SK-N-SH (cell line): ENCODE measurements around the gene SIGLEC9. TPM values are rescaled to one million over a fixed set of nuclear protein-coding genes. Genes with fewer than 3 reads are reported as not detected.

Experiments used
- CTCF ChIA-PET: fragments of 300-600, 350-600 bp; formaldehyde crosslinking; extraction: SDS; loops from one replicate; lab custom pipeline; 2021; lab: Yijun Ruan, JAX
- POLR2A ChIA-PET: fragments of 350-600 bp; sonication (Branson Sonifier 250); formaldehyde crosslinking; extraction: SDS; loops from one replicate; lab custom pipeline; 2020; ENCODE audit warnings: antibody characterized with exemption, inconsistent platforms; lab: Yijun Ruan, JAX
- DNase-seq: peaks from one replicate; pipeline ENCODE4 v3.0.0; 2012
- H2AFZ ChIP-seq: fragments of 200-600 bp; sonication (generic); 2 replicates; pipeline ENCODE4 v1.8.1; 2016; ENCODE audit warnings: antibody characterized with exemption, mild to moderate bottlenecking, low read depth
- H3F3A ChIP-seq: fragments of 200-600 bp; sonication (generic); replicated peaks from 2 replicates; pipeline ENCODE3; 2016; ENCODE audit warnings: antibody characterized with exemption, mild to moderate bottlenecking; ENCODE audit not compliant: insufficient read depth
- H3K27ac ChIP-seq, 2 experiments: fragments of 200-500 bp in 1 of 2; fragments of 200-600 bp in 1 of 2; sonication (Bioruptor generic) in 1 of 2; sonication (generic), shearing (Covaris generic) in 1 of 2; 2 replicates each; pipeline versions ENCODE4 v1.5.1 to v1.6.1; 2014 to 2016; ENCODE audit warnings: low read depth in 2 of 2, inconsistent platforms in 1 of 2, low read length in 1 of 2, mild to moderate bottlenecking in 1 of 2, mixed read lengths in 1 of 2
- H3K27me3 ChIP-seq: fragments of 200-600 bp; sonication (generic), shearing (Covaris generic); 2 replicates; pipeline ENCODE4 v1.6.1; 2016; ENCODE audit warnings: mixed run types; ENCODE audit not compliant: insufficient read depth
- H3K36me3 ChIP-seq, 2 experiments: fragments of 200-500 bp in 1 of 2; fragments of 200-600 bp in 1 of 2; sonication (Bioruptor generic) in 1 of 2; sonication (generic) in 1 of 2; replicated peaks in 1 of 2; 2 replicates each; pipeline versions ENCODE3 to v1.5.1; 2014 to 2016; ENCODE audit warnings: low read length in 1 of 2, mild to moderate bottlenecking in 1 of 2; ENCODE audit not compliant: insufficient read depth in 2 of 2, control insufficient read depth in 1 of 2
- H3K4me1 ChIP-seq, 2 experiments: fragments of 200-500 bp in 1 of 2; fragments of 200-600 bp in 1 of 2; sonication (Bioruptor generic) in 1 of 2; sonication (generic), shearing (Covaris generic) in 1 of 2; 2 replicates each; pipeline versions ENCODE4 v1.5.1 to v1.6.1; 2014 to 2016; ENCODE audit warnings: low read depth in 1 of 2, low read length in 1 of 2, mixed run types in 1 of 2; ENCODE audit not compliant: insufficient read depth in 2 of 2, control insufficient read depth in 1 of 2
- H3K4me2 ChIP-seq: fragments of 200-600 bp; sonication (generic), shearing (Covaris generic); 2 replicates; pipeline ENCODE4 v1.6.1; 2017; ENCODE audit warnings: mixed run types
- H3K4me3 ChIP-seq, 2 experiments: fragments of 200-500 bp in 1 of 2; fragments of 200-600 bp in 1 of 2; sonication (Bioruptor generic) in 1 of 2; sonication (generic), shearing (Covaris generic) in 1 of 2; 2 replicates each; pipeline versions ENCODE4 v1.5.1 to v1.8.1; 2014 to 2016; ENCODE audit warnings: low read depth in 2 of 2, inconsistent platforms in 1 of 2, low read length in 1 of 2, mild to moderate bottlenecking in 1 of 2, mixed read lengths in 1 of 2, moderate library complexity in 1 of 2
- H3K79me2 ChIP-seq: fragments of 200-600 bp; sonication (generic); 2 replicates; pipeline ENCODE4 v1.8.1; 2017; ENCODE audit warnings: mild to moderate bottlenecking; ENCODE audit not compliant: insufficient read depth
- H3K9ac ChIP-seq: fragments of 200-600 bp; sonication (generic); 2 replicates; pipeline ENCODE4 v1.6.1; 2017; ENCODE audit warnings: mixed run types
- H3K9me2 ChIP-seq: fragments of 200-600 bp; sonication (generic); 2 replicates; pipeline ENCODE4 v1.6.1; 2017; ENCODE audit warnings: mixed run types
- H3K9me3 ChIP-seq: fragments of 200-600 bp; sonication (generic); 2 replicates; pipeline ENCODE4 v1.6.1; 2017; ENCODE audit warnings: mixed run types, mild to moderate bottlenecking, moderate library complexity
- H4K20me1 ChIP-seq: fragments of 200-600 bp; sonication (generic); 2 replicates; pipeline ENCODE4 v1.6.1; 2017; ENCODE audit warnings: mild to moderate bottlenecking, mixed run types; ENCODE audit not compliant: insufficient read depth
- EZH2phosphoT487 ChIP-seq: fragments of 200-600 bp; sonication (generic); IDR thresholded peaks from 2 replicates; pipeline ENCODE4 v1.6.1; 2017; ENCODE audit warnings: low read depth, mixed run types, mild to moderate bottlenecking, antibody characterized with exemption, moderate library complexity, borderline replicate concordance
- FOXJ3 ChIP-seq: sonication (generic); formaldehyde crosslinking; IDR thresholded peaks from 2 replicates; pipeline ENCODE4 v1.5.1; 2020; ENCODE audit warnings: mild to moderate bottlenecking, missing genetic modification reagents
- GABPA ChIP-seq: IDR thresholded peaks from 2 replicates; pipeline ENCODE4 v1.4.0; 2012; ENCODE audit warnings: low read depth, mild to moderate bottlenecking
- GATA2 ChIP-seq: sonication (generic); formaldehyde crosslinking; IDR thresholded peaks from 2 replicates; pipeline ENCODE4 v1.5.0; 2020; ENCODE audit warnings: mild to moderate bottlenecking, missing genetic modification reagents
- NRF1 ChIP-seq: IDR thresholded peaks from 2 replicates; pipeline ENCODE4 v1.6.1; 2012; ENCODE audit warnings: low read depth, mild to moderate bottlenecking, low read length
- POLR2AphosphoS5 ChIP-seq: IDR thresholded peaks from 2 replicates; pipeline ENCODE4 v1.6.1; 2012; ENCODE audit warnings: low read depth, low read length
- TEAD4 ChIP-seq: IDR thresholded peaks from 2 replicates; pipeline ENCODE4 v1.4.0; 2012; ENCODE audit warnings: mild to moderate bottlenecking, borderline replicate concordance; ENCODE audit not compliant: insufficient read depth
- WGBS: methylation state at CpG from one replicate; pipeline ENCODE4 v1.1.6; 2017; ENCODE audit warnings: low lambda C conversion rate; 5-methylcytosine and 5-hydroxymethylcytosine counted together
- polyA plus RNA-seq, 3 experiments: library from polyadenylated mRNA; depleted of rRNA; stranded (reverse); fragments of >200 nt; gene quantifications; 2 replicates each; pipeline ENCODE4 v1.2.3, GENCODE V29; 2012
- TF ChIP-seq, protein P1 (sequence below): IDR thresholded peaks from 2 replicates; pipeline ENCODE4 v1.4.0; 2012; ENCODE audit warnings: low read depth, borderline replicate concordance
- TF ChIP-seq, protein P2 (sequence below): fragments of 200-600 bp; sonication (generic); IDR thresholded peaks from 2 replicates; pipeline ENCODE4 v1.6.1; 2017; ENCODE audit warnings: antibody characterized with exemption, mild to moderate bottlenecking, moderate library complexity

The SIGLEC9 gene
- polyA plus RNA-seq, 1 of the 3 experiments (the other 2 are of a cell fraction) = not detected

DNA sequence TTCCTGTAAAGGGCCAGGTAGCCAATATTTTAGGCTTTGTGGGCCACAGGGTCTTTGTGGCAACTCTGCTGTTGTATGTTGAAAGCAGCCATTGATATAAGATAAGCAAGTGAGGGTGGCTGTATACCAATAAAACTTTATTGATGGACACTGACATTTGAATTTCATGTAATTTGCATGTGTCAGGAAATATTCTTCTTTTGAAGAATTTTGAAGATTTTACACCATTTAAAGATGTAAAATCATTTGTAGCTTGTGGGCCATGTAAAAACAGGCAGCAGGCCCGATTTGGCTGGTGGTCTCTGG, 14.1 kb upstream of the SIGLEC9 start:
- ChIA-PET POLR2A (no interaction called here), CTCF (interaction anchor here (1.6 kb wide), 1 partner anchor 48 kb away, joined by 4 read pairs; no protein-coding TSS in a partner anchor)
- Histone ChIP-seq H3K27me3 (peaks cover 37% of the 10 kb centered on the region; the same call in 1 of the 2 replicates), H3K27ac (no peak overlapping the region), H3K36me3 (no peaks in the 10 kb centered on the region), H2AFZ (no peak overlapping the region), H3K9ac (no peak overlapping the region), H3F3A (no peaks in the 10 kb centered on the region), H3K9me2 (no peaks in the 10 kb centered on the region), H3K4me1 (peaks cover 0 to 12% of the 10 kb centered on the region in 2 experiments; a peak in 2 of 4 replicates), H4K20me1 (no peaks in the 10 kb centered on the region), H3K4me2 (no peak overlapping the region), H3K79me2 (peaks cover 23% of the 10 kb centered on the region)
- no peak for DNase-seq
- 0% methylated on average over 1 of the region's 1 CpG for WGBS
- TF ChIP-seq EZH2phosphoT487 (no peak), GABPA (no peak), GATA2 (no peak), POLR2AphosphoS5 (no peak), TEAD4 (no peak), FOXJ3 (CRISPR knock-in tag) (no peak), NRF1 (no peak)
- TF ChIP-seq, protein P1, sequence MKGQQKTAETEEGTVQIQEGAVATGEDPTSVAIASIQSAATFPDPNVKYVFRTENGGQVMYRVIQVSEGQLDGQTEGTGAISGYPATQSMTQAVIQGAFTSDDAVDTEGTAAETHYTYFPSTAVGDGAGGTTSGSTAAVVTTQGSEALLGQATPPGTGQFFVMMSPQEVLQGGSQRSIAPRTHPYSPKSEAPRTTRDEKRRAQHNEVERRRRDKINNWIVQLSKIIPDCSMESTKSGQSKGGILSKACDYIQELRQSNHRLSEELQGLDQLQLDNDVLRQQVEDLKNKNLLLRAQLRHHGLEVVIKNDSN = no peak
- TF ChIP-seq, all 33 proteins: peak for 0
- Histone ChIP-seq H3K9me3 (no peaks in the 10 kb centered on the region), H3K4me3 (no peak overlapping the region)

DNA sequence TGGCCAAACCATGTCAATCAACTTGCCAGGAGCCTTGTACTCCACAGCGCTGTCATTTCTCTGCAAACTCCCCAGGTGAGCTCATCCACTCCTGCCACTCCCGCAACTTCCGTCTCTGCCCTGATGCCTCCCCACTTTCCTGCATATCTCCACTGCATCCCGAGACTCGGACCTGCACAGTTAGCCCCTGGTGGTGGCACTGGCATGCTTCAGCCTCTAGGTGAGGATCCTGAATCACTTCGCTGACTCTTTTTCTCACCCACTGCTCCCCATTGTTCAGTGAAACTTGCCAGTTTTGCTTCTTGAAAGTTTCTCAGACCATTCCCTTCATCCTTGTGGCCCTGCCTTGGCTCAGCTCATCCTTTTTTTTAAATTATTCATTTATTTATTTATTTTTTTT, 13.1 kb upstream of the SIGLEC9 start:
- Histone ChIP-seq H3K27ac (no peak overlapping the region), H3K4me2 (no peak overlapping the region), H3K9ac (no peak overlapping the region), H3K9me2 (no peaks in the 10 kb centered on the region), H3K4me1 (peaks cover 0 to 12% of the 10 kb centered on the region in 2 experiments; a peak in 2 of 4 replicates), H4K20me1 (no peaks in the 10 kb centered on the region), H2AFZ (no peak overlapping the region), H3K9me3 (no peaks in the 10 kb centered on the region), H3K4me3 (no peak overlapping the region), H3K36me3 (no peaks in the 10 kb centered on the region), H3F3A (no peaks in the 10 kb centered on the region), H3K27me3 (peaks cover 47% of the 10 kb centered on the region), H3K79me2 (peaks cover 13% of the 10 kb centered on the region)
- CTCF ChIA-PET = no interaction called here
- no peak for DNase-seq
- TF ChIP-seq, protein P2, sequence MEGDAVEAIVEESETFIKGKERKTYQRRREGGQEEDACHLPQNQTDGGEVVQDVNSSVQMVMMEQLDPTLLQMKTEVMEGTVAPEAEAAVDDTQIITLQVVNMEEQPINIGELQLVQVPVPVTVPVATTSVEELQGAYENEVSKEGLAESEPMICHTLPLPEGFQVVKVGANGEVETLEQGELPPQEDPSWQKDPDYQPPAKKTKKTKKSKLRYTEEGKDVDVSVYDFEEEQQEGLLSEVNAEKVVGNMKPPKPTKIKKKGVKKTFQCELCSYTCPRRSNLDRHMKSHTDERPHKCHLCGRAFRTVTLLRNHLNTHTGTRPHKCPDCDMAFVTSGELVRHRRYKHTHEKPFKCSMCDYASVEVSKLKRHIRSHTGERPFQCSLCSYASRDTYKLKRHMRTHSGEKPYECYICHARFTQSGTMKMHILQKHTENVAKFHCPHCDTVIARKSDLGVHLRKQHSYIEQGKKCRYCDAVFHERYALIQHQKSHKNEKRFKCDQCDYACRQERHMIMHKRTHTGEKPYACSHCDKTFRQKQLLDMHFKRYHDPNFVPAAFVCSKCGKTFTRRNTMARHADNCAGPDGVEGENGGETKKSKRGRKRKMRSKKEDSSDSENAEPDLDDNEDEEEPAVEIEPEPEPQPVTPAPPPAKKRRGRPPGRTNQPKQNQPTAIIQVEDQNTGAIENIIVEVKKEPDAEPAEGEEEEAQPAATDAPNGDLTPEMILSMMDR = peak; percentile 22; the same call in 1 of the 2 replicates
- TF ChIP-seq, protein P1 = no peak
- 4% methylated on average over 6 of the region's 6 CpGs for WGBS
- POLR2A ChIA-PET = no interaction called here
